ENCODE results near the gene APOB. TPM values are rescaled to one million over a fixed set of nuclear protein-coding genes. Genes with fewer than 3 reads are reported as not detected.

APOB gene
- total and polyA plus RNA-seq, 10 of the 15 experiments (the other 5 are each of a cell fraction or from before 2014, with no cell fraction given), result 1.4 TPM; not detected in 9

DNA sequence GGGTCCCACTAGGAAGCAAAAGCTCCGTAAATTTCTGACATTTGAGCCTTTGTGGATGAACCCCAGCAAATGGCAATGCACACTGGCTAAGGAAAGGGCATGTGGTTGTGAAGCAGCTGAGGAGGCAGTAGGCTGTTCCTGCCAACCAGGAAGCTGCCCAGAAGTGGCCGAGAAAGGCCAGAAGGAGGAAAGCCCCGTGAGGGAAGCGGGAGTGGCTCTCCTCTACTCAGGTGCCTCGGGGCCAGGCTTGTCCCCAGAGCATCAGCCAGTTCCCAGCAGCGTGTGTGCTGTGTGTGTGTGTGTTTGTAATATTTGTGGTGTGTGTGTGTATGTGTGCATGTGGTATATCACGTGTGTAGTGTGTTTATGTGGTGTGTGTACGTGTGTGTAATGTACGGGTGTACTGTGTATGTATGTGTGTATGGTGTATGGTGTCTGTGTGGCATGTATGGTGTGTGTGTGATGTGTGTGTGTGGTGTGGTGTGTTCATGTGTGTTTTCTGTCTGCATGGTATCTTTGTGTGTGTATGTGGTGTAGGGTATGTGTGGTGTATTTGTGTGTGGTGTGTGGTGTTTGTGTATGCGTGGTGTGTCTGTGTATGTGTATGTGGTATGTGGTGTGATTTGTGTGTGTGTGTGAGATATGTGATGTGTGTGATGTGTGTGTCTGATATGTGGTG lies 90.6 kb downstream of the APOB start:
- 51% methylated on average over 10 of the region's 10 CpGs for WGBS (ENCODE audit: insufficient coverage, insufficient replicate concordance, low lambda C conversion rate, missing lambda C conversion rate)
- no peaks in the 10 kb centered on the region for H3K9me3 ChIP-seq (replicated peaks; ENCODE audit: control insufficient read depth, insufficient read depth, low read length)
- DNase-seq (ENCODE audit: low read depth, low spot score) (no peak), FAIRE-seq (no peak), ATAC-seq (peak; percentile 27; the same call in 1 of the 3 replicates)
- H4K20me1 ChIP-seq (ENCODE audit: control insufficient read depth, insufficient read depth), result no peaks in the 10 kb centered on the region
- H3K27ac ChIP-seq (ENCODE audit: control insufficient read depth, insufficient read depth), result no peak overlapping the region
- ChIA-PET RAD21 (ENCODE audit: unreplicated experiment) (no interaction called here), SMC1A (ENCODE audit: uncharacterized antibody, unreplicated experiment) (interaction anchor here (0.8 kb wide), 1 partner anchor 14 kb away, joined by 4 read pairs; no protein-coding TSS in a partner anchor), POLR2A (no interaction called here), CTCF (interaction anchor here (0.9 to 5.0 kb wide), 4 partner anchors 9 to 292 kb away, joined by 3 to 26 read pairs (median 5); no protein-coding TSS in a partner anchor)
- no peaks in the 10 kb centered on the region for H3K4me1 ChIP-seq (ENCODE audit: control insufficient read depth, insufficient read depth, low read length)
- no peak overlapping the region for H2AFZ ChIP-seq (ENCODE audit: control insufficient read depth, low read depth, low read length)
- peaks cover 0 to 2% of the 10 kb centered on the region in 2 experiments; a peak in 2 of 4 replicates for H3K27me3 ChIP-seq (replicated peaks in 1 of 2; ENCODE audit: control insufficient read depth in 2 of 2, insufficient read depth in 2 of 2, low read length in 1 of 2)
- in situ Hi-C loops (cut with MboI), result loop anchor here (25.0 kb wide), 1 partner anchor 516 kb away; the partner anchor contains the start of gene RHOB
- TF ChIP-seq, protein P1, sequence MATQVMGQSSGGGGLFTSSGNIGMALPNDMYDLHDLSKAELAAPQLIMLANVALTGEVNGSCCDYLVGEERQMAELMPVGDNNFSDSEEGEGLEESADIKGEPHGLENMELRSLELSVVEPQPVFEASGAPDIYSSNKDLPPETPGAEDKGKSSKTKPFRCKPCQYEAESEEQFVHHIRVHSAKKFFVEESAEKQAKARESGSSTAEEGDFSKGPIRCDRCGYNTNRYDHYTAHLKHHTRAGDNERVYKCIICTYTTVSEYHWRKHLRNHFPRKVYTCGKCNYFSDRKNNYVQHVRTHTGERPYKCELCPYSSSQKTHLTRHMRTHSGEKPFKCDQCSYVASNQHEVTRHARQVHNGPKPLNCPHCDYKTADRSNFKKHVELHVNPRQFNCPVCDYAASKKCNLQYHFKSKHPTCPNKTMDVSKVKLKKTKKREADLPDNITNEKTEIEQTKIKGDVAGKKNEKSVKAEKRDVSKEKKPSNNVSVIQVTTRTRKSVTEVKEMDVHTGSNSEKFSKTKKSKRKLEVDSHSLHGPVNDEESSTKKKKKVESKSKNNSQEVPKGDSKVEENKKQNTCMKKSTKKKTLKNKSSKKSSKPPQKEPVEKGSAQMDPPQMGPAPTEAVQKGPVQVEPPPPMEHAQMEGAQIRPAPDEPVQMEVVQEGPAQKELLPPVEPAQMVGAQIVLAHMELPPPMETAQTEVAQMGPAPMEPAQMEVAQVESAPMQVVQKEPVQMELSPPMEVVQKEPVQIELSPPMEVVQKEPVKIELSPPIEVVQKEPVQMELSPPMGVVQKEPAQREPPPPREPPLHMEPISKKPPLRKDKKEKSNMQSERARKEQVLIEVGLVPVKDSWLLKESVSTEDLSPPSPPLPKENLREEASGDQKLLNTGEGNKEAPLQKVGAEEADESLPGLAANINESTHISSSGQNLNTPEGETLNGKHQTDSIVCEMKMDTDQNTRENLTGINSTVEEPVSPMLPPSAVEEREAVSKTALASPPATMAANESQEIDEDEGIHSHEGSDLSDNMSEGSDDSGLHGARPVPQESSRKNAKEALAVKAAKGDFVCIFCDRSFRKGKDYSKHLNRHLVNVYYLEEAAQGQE (IDR thresholded peaks at IDR 0.05; ENCODE audit: low read depth, low read length), result no peak
- no peak for TF ChIP-seq POU2F2 (IDR thresholded peaks at IDR 0.05; ENCODE audit: borderline replicate concordance, low read depth, low read length)
- TF ChIP-seq CEBPB (IDR thresholded peaks at IDR 0.05; ENCODE audit: borderline replicate concordance in 1 of 2, low read depth in 2 of 2, low read length in 2 of 2), result no peak
- no peak for TF ChIP-seq NBN (IDR thresholded peaks at IDR 0.05)
- TF ChIP-seq STAT3 (IDR thresholded peaks at IDR 0.05; ENCODE audit: low read depth, low read length), result no peak
- no peak for TF ChIP-seq CREB1 (IDR thresholded peaks at IDR 0.05; ENCODE audit: low read depth)
- TF ChIP-seq BCL3 (IDR thresholded peaks at IDR 0.05; ENCODE audit: borderline replicate concordance, insufficient read depth, low read depth, low read length, poor library complexity, severe bottlenecking), result no peak
- TF ChIP-seq PML (IDR thresholded peaks at IDR 0.05; ENCODE audit: low read length), result no peak
- TF ChIP-seq RBBP5 (conservative IDR thresholded peaks at IDR 0.05), result no peak
- no peak for TF ChIP-seq ZNF24 (IDR thresholded peaks at IDR 0.05)
- H3K4me2 ChIP-seq (ENCODE audit: control insufficient read depth, insufficient read depth), result no peak overlapping the region
- no peak overlapping the region for H3K9ac ChIP-seq (ENCODE audit: control insufficient read depth, insufficient read depth, low read length)
- H3K36me3 ChIP-seq (ENCODE audit: control insufficient read depth in 2 of 2, insufficient read depth in 2 of 2, low read length in 1 of 2), result no peaks in the 10 kb centered on the region
- H3K79me2 ChIP-seq (ENCODE audit: control insufficient read depth, insufficient read depth, low read length), result no peaks in the 10 kb centered on the region
- no peak overlapping the region for H3K4me3 ChIP-seq
- no TSS peak for BruUV-seq (replicated peaks)
- intact Hi-C loops (cut with micrococcal nuclease; ENCODE audit: unreplicated experiment), result no loop called here

Other genes starting within 250 kb of the APOB start
- gene LDAH, start 221.0 kb downstream of the APOB start, total RNA-seq (2014; rRNA removed), result 25.4 and 32.7 TPM in 2 replicates
- 33.7 and 34.2 TPM in 2 replicates for gene LDAH, start 221.0 kb downstream of the APOB start, total RNA-seq (2014; rRNA removed; fragmentation: Illumina TruSeq; extraction: Trizol)
- 26.3 and 31.1 TPM in 2 replicates for gene LDAH, start 221.0 kb downstream of the APOB start, total RNA-seq (2021)
- gene LDAH, start 221.0 kb downstream of the APOB start, polyA plus RNA-seq (2011; rRNA removed), result 44.7 and 56.8 TPM in 2 replicates
- 40.1 and 40.6 TPM in 2 replicates for gene LDAH, start 221.0 kb downstream of the APOB start, polyA plus RNA-seq (2014; fragmentation: Illumina TruSeq; extraction: Trizol)
- gene LDAH, start 221.0 kb downstream of the APOB start, polyA plus RNA-seq (2014; fragmentation: Nextera tagmentation; extraction: Ambion mirVana), result 10 to 100 TPM; 18.7 to 25.0 TPM
- gene LDAH, start 221.0 kb downstream of the APOB start, polyA plus RNA-seq (2014; rRNA removed), result 14.8 and 17.9 TPM in 2 replicates
- 10 to 100 TPM; 35.2 to 37.5 TPM for gene LDAH, start 221.0 kb downstream of the APOB start, polyA plus RNA-seq (2016; fragmentation: Nextera tagmentation; extraction: Ambion mirVana)
- gene TDRD15, start 79.9 kb upstream of the APOB start, total RNA-seq (2014; rRNA removed), result not detected in 2 replicates
- gene TDRD15, start 79.9 kb upstream of the APOB start, total RNA-seq (2014; rRNA removed; fragmentation: Illumina TruSeq; extraction: Trizol), result not detected in 2 replicates
- gene TDRD15, start 79.9 kb upstream of the APOB start, total RNA-seq (2021), result not detected in 2 replicates
- not detected in 2 replicates for gene TDRD15, start 79.9 kb upstream of the APOB start, polyA plus RNA-seq (2011; rRNA removed)
- not detected in 2 replicates for gene TDRD15, start 79.9 kb upstream of the APOB start, polyA plus RNA-seq (2014; fragmentation: Illumina TruSeq; extraction: Trizol)
- gene TDRD15, start 79.9 kb upstream of the APOB start, polyA plus RNA-seq (2014; fragmentation: Nextera tagmentation; extraction: Ambion mirVana), result not detected
- gene TDRD15, start 79.9 kb upstream of the APOB start, polyA plus RNA-seq (2014; rRNA removed), result not detected in 2 replicates
- not detected for gene TDRD15, start 79.9 kb upstream of the APOB start, polyA plus RNA-seq (2016; fragmentation: Nextera tagmentation; extraction: Ambion mirVana)